Fibroblast of skin of abdomen (primary cell): ENCODE measurements around the gene GNG7.
"Not testable (repeated sequence)": the region's sequence is repeated elsewhere in the genome, so short reads cannot be mapped to it uniquely, and the experiment has no call there.

Source experiments
- DNase-seq: peaks from one replicate; pipeline ENCODE4 v3.0.0-alpha.2; 2013

Gene GNG7

DNA sequence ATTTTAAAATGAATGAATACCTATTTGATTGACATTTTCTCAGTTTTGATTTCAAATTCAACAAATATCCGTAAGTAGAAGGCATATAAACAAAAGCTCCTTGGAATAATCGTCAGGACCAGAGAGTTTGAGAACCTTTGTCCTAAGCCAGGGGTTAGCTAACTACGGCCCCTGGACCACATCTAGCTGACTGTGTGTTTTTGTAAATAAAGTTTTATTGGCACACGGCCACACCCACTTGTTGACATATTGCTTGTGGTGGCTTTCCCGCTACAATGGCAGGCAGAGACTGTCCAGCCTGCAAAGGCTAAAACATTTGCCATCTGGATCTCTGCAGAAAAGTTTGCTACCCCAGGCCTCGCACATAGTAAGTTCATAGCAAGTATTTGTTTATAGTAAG is 83.4 kb downstream of the GNG7 start:
- no peak for DNase-seq

DNA sequence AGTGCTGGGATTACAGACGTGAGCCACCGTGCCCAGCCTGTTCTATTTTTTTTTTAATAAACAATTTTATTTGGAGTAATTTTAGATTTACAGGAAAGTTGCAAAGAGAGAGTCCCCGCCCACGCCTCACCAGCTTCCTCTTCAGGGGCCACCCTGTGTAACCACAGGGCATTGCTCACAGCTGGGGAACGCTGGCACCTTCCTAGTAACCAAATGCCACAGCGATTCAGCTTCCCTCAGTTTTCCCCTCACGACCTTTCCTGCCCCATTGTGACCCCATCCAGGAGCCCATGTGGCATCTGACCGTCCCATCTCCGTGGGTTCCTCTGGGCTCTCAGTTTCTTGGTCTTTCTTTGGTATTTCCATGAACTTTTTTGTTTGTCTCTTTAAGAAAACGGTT is 83.9 kb downstream of the GNG7 start:
- DNase-seq, result peak; percentile 16

DNA sequence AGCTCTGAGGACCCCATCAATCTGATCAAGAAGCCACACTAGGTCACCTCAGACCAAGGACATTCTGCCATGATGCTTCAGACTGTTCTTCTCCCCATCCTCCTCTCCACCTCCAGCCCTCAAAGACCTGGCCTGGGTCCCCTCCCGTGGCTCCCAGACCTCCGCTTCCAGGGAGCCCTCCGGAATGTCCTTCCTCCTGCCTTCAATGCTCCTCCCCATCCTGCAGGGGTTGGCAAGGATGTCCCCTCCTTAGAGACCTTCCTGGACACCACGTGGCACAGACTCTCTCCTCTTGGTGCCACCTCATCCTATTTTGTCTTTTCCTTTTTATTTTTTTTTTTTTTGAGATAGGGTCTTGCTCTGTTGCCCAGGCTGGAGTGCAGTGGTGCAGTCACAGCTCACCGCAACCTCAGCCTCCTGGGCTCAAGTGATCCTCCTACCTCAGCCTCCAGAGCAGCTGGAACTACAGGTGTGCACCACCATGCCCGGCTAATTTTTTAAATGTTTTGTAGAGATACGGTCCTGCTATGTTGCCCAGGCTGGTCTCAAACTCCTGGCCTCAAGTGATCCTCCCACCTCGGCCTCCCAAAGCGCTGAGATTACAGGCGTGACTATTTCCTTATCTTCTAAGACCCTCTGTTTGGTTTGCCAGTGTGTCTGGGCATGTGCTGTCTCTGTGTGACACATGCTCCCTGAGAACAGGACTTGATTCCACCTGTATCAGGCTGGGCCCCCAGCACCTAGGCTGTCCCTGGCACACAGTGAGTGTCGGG is 84.9 kb downstream of the GNG7 start:
- DNase-seq, result no peak

DNA sequence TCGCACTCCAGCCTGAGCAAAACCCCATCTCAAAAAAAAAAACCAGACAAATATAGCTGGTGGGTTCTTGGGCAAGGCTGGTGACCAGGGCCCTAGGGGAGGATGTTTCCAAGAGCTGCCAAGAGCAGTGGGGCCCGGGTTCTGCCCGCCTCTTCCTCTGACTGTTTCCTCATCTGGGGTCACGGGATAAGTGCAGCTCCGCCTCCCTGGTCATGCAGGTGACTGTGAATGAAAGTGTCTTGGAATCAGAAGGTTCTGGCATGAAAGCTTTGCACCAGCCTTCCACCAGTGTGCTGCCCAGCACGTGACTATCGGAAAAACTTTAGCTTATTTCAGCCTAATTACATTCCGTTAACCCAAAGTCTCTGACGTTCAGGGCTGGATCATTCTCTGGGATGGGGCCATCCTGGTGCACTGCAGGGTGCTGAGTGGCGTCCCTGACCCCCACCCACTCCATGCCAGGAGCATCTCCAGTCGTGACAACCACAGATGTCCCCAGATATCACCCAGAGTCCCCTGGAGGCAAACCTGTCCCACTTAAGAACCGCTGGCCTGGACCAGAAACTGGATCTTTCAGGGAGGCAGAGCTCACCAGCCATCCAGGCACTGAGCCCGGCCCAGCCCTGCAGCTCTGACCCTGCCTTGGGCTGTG is 85.6 kb downstream of the GNG7 start:
- DNase-seq, result no peak

DNA sequence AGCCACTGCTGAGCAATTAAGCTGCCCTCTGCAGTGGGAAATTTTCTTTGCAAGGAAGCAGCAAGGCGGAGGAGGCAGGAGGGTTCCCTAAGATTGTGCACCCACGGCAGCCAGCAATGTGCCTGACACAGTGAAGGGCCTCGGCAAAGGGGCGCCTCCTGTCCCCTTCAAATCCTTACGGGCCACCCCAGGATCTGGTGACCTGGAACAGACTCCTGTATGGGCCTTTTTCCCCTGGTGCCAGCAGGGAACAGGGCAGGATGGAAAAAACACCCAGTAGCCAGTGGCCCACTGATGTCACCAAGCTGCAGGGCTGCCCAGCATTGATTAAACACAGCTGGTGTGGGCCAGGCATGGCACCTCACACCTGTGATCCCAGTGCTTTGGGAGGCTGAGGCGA is 86.7 kb downstream of the GNG7 start:
- DNase-seq, result no peak

DNA sequence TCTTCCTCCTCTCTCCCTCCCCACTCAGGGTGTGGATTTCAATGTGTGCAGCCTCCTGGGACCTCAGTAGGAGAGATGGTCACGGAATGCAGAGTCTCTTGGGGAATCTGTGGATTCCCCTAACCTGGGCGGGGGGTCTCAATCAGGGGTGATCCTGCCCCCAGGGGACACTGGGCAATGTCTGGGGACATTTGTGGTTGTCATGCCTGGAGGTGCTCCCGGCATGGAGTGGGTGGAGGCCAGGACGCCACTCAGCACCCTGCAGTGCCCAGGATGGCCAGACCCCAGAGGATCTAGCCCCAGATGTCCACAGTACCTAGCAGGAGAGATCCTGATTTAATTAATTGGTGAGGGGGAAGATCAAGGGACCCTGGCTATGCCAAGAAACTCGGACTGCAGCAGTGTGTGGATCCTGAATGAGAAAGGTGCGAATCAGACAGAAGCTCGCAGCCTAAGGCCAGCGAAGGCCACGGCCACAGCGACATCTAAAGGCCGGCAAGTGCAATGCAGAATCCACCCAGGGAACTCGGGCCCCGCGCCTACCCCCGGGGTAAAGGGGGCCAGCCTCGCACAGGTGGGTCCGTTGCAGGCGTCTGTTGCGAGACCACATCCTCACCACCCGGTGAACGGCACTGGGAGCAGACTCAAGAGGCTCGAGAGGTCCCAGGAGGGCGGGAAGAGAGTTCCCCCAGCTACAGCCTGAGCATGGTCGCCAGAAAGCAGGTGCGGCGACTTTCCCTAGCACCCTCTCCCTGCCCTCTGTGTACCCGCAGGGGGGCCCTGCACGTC is 88.8 kb downstream of the GNG7 start:
- peak; percentile 45 for DNase-seq

DNA sequence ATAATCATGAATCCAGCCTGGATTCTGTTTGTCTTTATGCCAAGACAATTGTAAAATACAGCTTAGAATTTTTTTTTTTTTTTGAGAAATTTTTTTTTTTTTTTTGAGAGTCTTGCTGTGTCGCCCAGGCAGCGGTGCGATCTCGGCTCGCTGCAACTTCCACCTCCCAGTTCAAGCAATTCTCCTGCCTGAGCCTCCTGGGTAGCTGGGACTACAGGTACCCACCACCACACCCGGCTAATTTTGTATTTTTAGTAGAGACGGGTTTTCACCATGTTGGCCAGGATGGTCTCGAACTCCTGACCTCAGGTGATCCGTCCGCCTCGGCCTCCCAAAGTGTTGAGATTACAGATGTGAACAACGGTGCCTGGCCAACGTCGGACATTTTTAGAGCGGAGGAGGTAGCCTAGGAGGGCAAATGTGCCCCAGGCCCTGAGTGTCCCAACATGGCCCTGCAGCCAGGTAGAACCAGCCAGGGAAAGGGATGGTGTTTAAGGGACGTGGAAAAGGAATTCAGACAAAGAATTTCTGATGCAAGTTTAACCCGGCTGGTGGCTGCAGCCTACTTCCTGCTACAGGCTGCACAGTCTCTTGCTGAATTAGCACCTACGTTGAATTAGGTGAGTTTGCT is 89.8 kb downstream of the GNG7 start:
- DNase-seq, result peak; percentile 21

DNA sequence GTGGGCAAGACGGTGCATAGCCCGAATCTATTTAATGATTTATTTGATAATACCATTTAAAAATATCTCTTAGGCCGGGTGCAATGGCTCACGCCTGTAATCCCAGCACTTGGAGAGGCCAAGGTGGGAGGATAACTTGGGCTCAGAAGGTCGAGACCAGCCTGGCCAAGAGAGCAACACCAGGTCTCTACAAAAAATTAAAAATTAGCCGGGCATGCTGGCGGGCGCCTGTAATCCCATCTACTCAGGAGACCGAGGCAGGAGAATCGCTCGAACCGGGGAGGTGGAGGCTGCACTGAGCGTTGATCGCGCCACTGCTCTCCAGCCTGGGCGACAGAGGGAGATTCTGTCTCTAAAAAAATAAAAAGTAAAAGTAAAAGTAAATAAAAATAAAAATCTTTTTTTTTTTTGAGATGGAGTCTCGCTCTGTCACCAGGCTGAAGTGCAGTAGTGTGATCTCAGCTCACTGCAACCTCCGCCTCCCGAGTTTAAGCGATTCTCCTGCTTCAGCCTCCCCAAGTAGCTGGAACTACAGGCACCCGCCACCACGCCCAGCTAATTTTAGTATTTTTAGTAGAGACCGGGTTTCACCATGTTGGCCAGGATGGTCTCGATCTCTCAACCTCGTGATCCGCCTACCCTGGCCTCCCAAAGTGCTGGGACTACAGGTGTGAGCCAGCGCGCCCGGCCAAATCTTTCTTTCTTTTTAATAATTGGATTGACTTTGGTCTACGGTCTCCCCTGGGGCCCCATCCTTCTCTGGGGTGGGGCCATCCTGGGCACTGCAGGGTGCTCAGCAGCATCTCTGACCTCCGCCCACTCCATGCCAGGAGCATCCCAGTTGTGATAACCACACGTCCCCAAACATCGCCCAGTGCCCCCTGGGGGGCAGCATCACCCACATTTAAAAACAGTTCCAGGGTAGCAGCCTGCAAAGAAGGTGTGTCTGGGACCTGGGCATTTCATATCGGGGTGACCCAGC is 90.7 kb downstream of the GNG7 start:
- no peak for DNase-seq

DNA sequence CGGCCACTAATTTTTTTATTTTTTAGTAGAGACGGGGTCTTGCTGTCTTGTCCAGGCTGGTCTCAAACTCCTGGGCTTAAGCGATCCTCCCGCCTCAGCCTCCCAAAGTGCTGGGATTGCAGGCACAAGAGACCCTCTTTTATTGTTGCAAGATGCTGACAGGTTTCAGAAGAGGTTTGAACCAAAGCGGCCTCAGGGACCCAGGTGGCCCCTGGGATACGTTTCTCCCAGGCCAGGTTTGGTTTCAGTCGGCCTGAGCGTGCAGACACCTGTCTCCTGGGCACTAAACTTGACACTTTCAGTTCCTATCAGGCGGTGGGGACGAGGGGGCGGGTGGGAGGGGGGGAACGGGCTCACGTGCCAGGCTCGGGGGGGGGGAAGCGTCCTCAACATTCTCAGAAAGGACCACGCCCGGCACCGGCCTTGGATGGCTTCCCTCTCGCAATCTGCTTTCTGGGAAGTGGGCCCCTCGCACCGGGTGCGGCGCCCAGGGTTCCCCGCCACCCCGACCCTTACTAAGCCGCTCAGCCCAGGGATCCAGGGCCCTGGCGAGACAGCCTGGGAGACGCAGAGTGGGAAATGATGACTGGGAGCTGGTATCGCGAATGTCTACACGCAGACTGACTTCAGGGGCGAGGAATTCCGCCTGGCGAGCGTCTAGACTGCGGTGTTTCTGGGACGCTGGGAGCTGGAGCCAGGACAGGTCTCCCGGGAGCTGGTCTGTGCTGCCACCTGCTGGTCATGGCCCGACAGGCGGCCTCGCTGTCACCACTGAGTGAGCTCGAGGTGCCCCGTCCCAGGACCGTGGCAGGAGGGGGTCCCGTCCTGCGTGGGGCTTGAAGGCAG is 91.6 kb downstream of the GNG7 start:
- peak; percentile 98 for DNase-seq

DNA sequence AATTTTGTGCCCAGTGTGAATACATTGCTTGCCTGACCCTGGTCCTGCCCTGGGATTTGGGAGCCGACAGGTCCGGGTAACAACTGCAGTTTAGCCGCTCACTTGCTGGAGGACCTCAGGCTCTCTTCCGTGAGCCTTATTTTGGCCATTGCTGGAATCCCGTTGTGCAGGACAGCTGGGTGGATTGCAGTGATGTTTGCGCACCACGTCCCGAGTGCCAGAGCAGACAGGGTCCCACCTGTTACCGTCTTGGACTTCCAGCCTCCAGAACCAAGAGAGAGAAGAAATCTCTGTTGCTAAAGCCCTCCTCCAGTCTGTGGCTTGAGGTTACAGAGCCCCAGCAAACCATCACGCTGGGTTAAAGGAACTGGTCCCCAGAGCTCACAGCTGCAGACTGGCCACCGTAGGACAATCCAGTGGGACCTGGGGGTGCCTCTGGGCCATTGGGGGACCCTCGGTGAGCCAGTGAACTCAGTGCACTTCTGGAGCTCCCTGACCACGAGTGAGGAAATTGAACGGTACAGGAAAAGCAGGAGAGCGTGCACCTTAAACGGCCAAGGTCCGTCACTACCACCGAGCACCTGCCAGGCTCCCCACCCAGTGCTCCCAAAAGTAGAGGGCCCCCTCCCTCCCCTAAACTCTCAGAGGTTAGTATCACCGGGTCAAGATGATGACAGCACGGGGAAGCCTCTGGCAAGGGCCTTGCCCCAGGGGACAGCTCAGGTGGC is 92.9 kb downstream of the GNG7 start:
- no peak for DNase-seq

DNA sequence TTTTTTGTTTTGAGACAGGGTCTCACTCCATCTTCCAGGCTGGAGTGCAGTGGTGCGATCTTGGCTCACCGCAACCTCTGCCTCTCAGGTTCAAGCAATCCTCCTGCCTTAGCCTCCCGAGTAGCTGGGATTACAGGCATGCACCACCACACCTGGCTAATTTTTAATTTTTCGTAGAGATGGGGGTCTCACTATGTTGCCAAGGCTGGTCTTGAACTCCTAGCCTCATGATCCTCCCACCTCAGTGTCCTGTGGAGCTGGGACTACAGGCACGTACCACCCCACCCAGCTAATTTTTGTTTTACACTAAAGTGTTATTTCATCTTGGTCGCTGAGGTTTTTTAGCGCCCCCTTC is 93.5 kb downstream of the GNG7 start:
- DNase-seq, result not testable (repeated sequence)

DNA sequence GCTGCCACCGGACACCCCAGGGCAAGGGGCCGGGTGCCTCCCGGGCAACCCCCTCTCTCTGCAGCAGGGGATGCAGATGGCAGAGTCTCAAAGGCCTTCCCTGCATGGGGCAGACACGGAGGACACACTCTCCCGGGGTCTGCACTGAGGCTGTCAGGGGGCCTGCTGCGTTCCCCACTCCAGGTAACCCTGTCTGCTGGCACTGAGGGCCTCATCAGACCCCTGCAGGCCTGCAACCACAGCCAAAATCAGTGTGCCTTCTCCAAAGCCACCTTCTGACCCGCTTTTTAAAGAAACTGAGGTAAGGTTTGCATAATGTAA is 93.9 kb downstream of the GNG7 start:
- DNase-seq, result no peak

DNA sequence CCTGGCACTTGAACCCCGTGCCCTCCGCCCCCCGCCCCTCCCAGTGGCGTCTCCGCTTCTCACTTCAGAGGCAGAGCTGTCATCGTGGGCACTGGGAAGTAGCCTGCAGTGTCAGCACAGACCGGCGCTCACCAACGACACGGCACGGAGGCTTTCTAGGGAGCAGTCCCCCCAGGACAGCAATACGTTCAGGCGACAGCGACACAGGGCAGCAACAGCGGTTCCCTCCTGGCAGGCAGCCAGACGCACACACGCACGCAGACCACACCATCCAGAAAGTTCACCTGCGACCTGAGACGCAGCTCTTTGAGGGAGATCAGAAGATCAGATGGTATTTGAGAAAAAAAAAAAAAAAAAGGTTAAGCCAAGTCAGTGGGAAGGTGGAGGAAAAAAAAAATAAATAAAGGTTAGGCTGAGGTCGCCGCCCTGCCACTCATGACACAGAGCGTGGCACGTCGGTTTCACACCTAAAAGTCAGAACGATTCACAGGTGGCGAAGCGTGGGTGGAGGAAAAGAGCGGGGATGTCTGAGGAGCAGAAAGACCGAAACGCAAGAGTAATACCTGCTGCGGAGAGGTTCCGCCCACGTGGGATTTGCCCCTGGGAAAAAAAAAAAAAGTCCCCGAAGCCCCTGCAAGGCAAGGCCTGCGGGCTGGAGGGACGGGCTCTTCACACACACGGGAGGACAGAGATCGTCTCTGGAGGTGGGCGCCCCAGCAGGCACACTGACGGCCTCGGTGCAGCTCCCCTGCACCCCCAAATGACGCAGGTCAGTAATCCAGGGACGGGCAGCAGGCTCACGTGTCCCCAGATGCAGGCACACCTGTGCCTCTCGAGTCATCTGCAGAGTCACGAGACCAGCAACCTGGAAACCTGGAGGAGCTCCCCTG is 94.5 kb downstream of the GNG7 start:
- no peak for DNase-seq

DNA sequence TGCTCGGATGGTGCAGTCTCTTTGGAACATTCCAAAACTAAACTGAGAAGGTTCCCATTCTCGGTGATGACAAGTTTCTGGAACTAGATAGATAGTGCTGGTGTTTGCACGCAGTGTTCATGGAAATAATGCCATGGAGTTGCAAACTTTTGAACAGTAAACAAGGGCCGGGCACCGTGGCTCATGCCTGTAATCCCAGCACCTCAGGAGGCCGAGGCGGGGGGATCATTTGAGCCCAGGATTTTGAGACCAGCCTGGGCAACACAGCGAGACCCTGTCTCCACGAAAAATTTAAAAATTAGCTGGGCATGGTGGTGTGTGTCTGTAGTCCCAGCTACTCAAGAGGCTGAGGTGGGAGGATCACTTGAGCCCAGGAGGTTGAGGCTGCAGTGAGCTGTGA is 95.7 kb downstream of the GNG7 start:
- DNase-seq, result not testable (repeated sequence)

DNA sequence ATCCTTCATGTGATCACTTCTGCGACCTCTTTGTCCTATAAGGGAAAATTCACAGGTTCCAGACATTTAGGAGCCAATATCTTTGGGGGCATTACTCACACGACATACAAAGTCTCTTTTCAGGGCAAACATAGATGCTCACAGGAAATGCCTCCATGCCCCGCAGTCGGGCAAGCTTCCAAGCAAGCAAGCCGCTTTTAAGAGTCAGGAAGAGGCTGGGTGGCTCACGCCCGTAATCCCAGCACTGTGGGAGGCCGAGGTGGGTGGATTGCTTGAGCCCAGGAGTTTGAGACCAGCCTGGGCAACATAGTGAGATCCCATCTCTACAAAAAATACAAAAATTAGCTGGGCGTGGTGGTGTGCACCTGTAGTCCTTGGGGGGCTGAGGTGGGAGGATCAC is 96.6 kb downstream of the GNG7 start:
- peak; percentile 23 for DNase-seq

DNA sequence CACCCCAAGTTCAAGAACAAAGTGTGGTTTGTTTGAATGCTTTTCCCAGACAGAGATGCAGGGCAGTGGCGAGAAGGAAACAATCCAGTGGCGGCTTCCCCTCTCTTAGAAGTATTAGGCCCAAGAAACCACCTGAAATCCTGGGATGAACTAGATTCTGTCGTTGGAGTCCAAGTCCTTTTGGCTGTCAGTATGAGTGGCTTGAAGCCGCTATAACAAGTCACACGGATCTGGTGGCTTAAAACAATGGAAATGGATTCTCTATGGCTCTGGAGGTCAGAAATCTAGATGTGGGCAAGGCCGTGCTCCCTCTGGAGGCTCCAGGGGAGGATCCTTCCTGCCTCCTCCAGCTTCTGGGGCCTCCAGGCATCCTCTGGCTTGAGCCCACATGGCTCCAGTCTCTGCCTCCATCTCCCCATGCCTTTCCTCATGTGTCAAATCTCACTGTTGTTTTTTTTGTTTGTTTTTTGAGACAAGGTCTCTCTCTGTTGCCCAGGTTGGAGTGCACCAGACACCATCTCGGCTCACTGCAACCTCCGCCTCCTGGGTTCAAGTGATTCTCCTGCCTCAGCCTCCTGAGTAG is 97.7 kb downstream of the GNG7 start:
- no peak for DNase-seq

DNA sequence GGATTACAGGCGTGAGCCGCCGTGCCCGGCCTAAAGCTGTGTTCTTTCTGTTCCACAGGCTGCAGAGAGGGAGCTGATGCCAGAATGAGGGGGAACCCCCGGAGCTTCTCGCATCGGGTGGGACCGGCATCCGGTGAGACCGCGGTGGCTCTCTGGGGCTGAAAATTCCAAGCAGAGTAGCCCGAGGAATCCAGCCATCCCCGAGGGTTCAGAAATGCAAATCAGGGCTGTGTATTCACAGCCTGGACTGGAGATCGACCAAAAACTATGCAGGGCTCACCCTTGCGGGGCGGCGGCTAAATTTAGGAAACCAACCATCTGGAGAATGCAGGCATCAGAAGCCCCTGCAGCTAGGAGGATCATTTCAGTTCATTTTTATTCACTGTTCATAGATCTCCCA is 99.2 kb downstream of the GNG7 start:
- DNase-seq, result peak; percentile 92

DNA sequence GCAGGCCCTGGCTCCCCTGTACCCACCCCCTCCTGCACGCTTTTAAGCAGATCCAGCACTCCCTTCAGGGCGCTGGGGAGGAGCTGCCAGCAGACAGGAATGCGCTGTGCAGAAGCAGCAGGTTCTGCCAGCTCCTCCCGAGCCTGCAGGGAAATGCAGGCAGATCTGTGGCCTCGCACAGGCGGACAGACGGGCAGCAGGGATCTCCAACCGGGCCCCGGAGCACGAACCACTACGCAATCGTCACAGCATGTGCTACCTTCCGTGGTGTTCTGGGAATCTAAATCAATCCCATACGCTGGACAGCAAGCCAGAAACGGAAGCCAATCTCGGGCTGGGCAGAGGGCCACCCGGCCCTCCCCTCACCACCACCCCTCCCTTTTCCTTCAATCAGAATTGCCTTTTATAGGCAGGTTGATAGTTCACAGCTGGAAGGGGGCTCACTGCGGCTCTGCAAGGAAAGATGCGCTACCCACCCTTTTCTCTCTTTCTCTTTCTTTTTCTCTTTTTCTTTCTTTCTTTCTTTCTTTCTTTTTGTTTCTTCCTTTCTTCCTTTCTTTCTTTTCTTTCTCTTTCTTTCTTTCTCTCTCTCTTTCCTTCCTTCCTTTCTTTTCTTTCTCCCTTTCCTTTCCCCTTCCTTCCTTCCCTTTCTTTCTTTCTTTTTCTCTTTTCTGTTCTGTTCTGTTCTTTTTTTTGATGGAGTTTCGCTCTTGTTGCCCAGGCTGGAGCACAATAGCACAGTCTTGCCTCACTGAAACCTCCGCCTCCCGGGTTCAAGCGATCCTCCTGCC is 99.9 kb downstream of the GNG7 start:
- peak; percentile 98 for DNase-seq
